Measurements from ENCODE around the gene PPP2R2B. TPM values are rescaled to one million over a fixed set of nuclear protein-coding genes. Genes with fewer than 3 reads are reported as not detected.

The PPP2R2B gene
- total RNA-seq, 3 donors from 2014 or later (not counting 1 experiment from before 2014, with no cell fraction given), result 44.9 to 68.3 (median 63.7) TPM

DNA sequence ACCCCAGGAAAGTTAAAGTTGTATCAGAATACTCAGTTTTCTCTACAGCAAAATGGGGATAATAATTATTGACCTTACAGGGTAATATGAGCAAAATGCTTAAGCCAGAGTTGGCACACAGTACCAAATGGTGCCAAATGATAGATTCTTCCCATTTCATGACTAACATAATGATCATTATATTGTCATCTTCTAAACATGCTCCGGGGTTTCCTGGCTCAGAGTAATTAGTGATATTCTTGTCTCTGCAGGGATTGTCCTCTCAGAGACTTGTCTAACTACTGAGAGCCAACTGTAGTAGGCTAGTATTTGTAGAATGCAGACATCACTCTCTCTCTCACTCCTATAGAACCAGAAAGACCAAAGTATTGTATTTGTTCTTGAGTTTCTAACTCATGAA, 25.2 kb upstream of the PPP2R2B start:
- Histone ChIP-seq H3K27ac (ENCODE audit: low read length) (no peak overlapping the region), H3K4me1 (ENCODE audit: control insufficient read depth, insufficient read depth, low read length) (no peaks in the 10 kb centered on the region), H3K9me3 (ENCODE audit: control insufficient read depth, insufficient read depth, low read length) (no peaks in the 10 kb centered on the region), H3K4me3 (ENCODE audit: low read length) (no peak overlapping the region), H3K36me3 (ENCODE audit: control insufficient read depth, insufficient read depth, low read length) (no peaks in the 10 kb centered on the region), H3K27me3 (ENCODE audit: control insufficient read depth, insufficient read depth, low read length) (no peaks in the 10 kb centered on the region)
- no peak overlapping the region for H3K4me3 Mint-ChIP-seq
- H3K27me3 Mint-ChIP-seq (ENCODE audit: low read depth in 2 of 2), result peaks cover 0 to 10% of the 10 kb centered on the region in 2 donors
- no peak overlapping the region for H3K27ac Mint-ChIP-seq
- no peaks in the 10 kb centered on the region for H3K9me3 Mint-ChIP-seq
- no peak for ATAC-seq
- H3K36me3 Mint-ChIP-seq, result no peaks in the 10 kb centered on the region
- WGBS (ENCODE audit: insufficient coverage), result no CpG with 5 or more reads among the region's 1 CpG
- DNase-seq, result no peak
- no peaks in the 10 kb centered on the region for H3K4me1 Mint-ChIP-seq
- intact Hi-C loops (cut with micrococcal nuclease), result no loop called here
- TF ChIP-seq, protein P1, sequence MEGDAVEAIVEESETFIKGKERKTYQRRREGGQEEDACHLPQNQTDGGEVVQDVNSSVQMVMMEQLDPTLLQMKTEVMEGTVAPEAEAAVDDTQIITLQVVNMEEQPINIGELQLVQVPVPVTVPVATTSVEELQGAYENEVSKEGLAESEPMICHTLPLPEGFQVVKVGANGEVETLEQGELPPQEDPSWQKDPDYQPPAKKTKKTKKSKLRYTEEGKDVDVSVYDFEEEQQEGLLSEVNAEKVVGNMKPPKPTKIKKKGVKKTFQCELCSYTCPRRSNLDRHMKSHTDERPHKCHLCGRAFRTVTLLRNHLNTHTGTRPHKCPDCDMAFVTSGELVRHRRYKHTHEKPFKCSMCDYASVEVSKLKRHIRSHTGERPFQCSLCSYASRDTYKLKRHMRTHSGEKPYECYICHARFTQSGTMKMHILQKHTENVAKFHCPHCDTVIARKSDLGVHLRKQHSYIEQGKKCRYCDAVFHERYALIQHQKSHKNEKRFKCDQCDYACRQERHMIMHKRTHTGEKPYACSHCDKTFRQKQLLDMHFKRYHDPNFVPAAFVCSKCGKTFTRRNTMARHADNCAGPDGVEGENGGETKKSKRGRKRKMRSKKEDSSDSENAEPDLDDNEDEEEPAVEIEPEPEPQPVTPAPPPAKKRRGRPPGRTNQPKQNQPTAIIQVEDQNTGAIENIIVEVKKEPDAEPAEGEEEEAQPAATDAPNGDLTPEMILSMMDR (IDR thresholded peaks at IDR 0.05), result no peak

DNA sequence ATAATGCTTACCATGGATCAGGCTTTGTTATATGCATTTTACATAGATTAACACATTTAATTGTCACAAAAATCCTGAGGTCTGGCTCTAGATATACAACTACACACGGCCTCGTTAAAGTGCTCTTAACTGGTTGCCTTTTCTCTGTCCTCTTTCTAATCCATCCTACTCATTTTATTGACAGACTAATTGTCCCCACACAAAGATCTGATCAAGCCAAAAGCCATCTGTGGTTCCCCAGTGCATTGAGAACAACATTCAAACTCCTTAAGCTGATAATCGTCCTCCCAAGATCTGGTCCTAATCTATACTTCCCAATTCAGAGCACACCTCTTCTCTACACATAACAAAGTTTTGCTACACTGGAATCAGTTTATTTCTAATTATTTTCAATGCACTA, 23.9 kb upstream of the PPP2R2B start:
- no peaks in the 10 kb centered on the region for H3K9me3 ChIP-seq (ENCODE audit: control insufficient read depth, insufficient read depth, low read length)
- Mint-ChIP-seq H3K4me3 (no peak overlapping the region), H3K27me3 (ENCODE audit: low read depth in 2 of 2) (peaks cover 0 to 10% of the 10 kb centered on the region in 2 donors), H3K27ac (no peak overlapping the region), H3K9me3 (no peaks in the 10 kb centered on the region), H3K4me1 (no peaks in the 10 kb centered on the region), H3K36me3 (no peaks in the 10 kb centered on the region)
- WGBS (ENCODE audit: insufficient coverage), result 93% methylated on average over 3 of the region's 3 CpGs
- no peaks in the 10 kb centered on the region for H3K27me3 ChIP-seq (ENCODE audit: control insufficient read depth, insufficient read depth, low read length)
- intact Hi-C loops (cut with micrococcal nuclease), result no loop called here
- TF ChIP-seq, protein P1 (IDR thresholded peaks at IDR 0.05), result no peak
- no peaks in the 10 kb centered on the region for H3K36me3 ChIP-seq (ENCODE audit: control insufficient read depth, insufficient read depth, low read length)
- no peak overlapping the region for H3K4me3 ChIP-seq (ENCODE audit: low read length)
- no peak for ATAC-seq
- DNase-seq, result no peak
- H3K27ac ChIP-seq (ENCODE audit: low read length), result no peak overlapping the region
- no peaks in the 10 kb centered on the region for H3K4me1 ChIP-seq (ENCODE audit: control insufficient read depth, insufficient read depth, low read length)

DNA sequence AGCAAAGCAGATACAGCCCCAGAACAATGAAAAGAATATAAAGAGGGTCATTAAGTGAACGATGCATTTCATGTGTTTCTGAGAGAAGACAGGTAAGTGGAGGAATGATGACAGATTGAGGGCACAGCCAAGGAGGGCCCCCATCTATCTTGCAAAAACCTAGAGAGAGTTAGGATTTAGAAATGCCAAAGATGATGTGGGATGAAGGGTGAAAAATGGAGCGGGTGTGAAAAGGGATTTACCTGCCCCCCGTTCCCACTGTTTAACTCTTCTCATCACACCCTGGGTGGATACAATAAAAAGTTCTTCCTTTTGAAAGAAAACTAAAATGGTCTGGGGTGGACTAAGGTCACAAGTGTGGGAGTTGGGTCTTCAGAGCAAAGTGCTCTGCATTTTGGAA, 18.5 kb upstream of the PPP2R2B start:
- Histone ChIP-seq H3K4me3 (ENCODE audit: low read length) (no peak overlapping the region), H3K4me1 (ENCODE audit: control insufficient read depth, insufficient read depth, low read length) (peaks cover 4% of the 10 kb centered on the region), H3K27me3 (ENCODE audit: control insufficient read depth, insufficient read depth, low read length) (no peaks in the 10 kb centered on the region), H3K9me3 (ENCODE audit: control insufficient read depth, insufficient read depth, low read length) (no peaks in the 10 kb centered on the region), H3K27ac (ENCODE audit: low read length) (no peak overlapping the region), H3K36me3 (ENCODE audit: control insufficient read depth, insufficient read depth, low read length) (no peaks in the 10 kb centered on the region)
- 80% methylated on average over 1 of the region's 3 CpGs for WGBS (ENCODE audit: insufficient coverage)
- intact Hi-C loops (cut with micrococcal nuclease), result no loop called here
- ATAC-seq (no peak), DNase-seq (no peak)
- Mint-ChIP-seq H3K27me3 (ENCODE audit: low read depth in 2 of 2) (peaks cover 2 to 5% of the 10 kb centered on the region in 2 donors), H3K4me3 (no peak overlapping the region), H3K36me3 (no peaks in the 10 kb centered on the region), H3K9me3 (no peaks in the 10 kb centered on the region), H3K27ac (no peak overlapping the region), H3K4me1 (peaks cover 25 to 37% of the 10 kb centered on the region in 2 donors)
- TF ChIP-seq, protein P1 (IDR thresholded peaks at IDR 0.05), result no peak

Data from natural killer cell (primary cell).